NCI-H345 (cell line): ENCODE measurements around the gene SLC25A20.
A peak's percentile ranks its signal among the peaks of the same experiment; 100 is the strongest.
"Not testable (repeated sequence)": the region's sequence is repeated elsewhere in the genome, so short reads cannot be mapped to it uniquely, and the experiment has no call there.

Experiments used
- DNase-seq: peaks from one replicate; lab custom pipeline; 2025; lab: John Stamatoyannopoulos, UW

Gene SLC25A20

GRCh38 chr3:48898383-48899234, at the start of gene SLC25A20:
Gene SLC25A20, minus strand, starts transcription at chr3:48898882. Its CDS starts 88 bp downstream, at chr3:48898794.
- DNase-seq = peak; percentile 84

GRCh38 chr3:48945891-48946549, 47.3 kb upstream of the SLC25A20 start:
- no peak for DNase-seq

GRCh38 chr3:48945432-48945831, 46.8 kb upstream of the SLC25A20 start:
- no peak for DNase-seq

- DNase-seq = no peak
Observed at GRCh38 chr3:48938689-48939088, 40.0 kb upstream of the SLC25A20 start.

GRCh38 chr3:48938156-48938555, 39.5 kb upstream of the SLC25A20 start:
- DNase-seq = no peak

- no peak for DNase-seq
Observed at GRCh38 chr3:48935530-48935929, 36.8 kb upstream of the SLC25A20 start.

GRCh38 chr3:48934333-48934991, 35.8 kb upstream of the SLC25A20 start:
- no peak for DNase-seq

- DNase-seq = no peak
Observed at GRCh38 chr3:48931944-48932580, 33.4 kb upstream of the SLC25A20 start.

GRCh38 chr3:48930590-48930989, 31.9 kb upstream of the SLC25A20 start:
- DNase-seq = no peak

- no peak for DNase-seq
Observed at GRCh38 chr3:48929358-48930035, 30.8 kb upstream of the SLC25A20 start.

GRCh38 chr3:48928679-48929078, 30.0 kb upstream of the SLC25A20 start:
- DNase-seq = no peak

GRCh38 chr3:48927928-48928327, 29.2 kb upstream of the SLC25A20 start:
- DNase-seq = no peak

- no peak for DNase-seq
Observed at GRCh38 chr3:48926425-48927392, 28.0 kb upstream of the SLC25A20 start.

- no peak for DNase-seq
Observed at GRCh38 chr3:48919215-48920138, 20.8 kb upstream of the SLC25A20 start.

- peak; percentile 81 for DNase-seq
Observed at GRCh38 chr3:48918388-48919214, 19.9 kb upstream of the SLC25A20 start, which contains the start of gene ARIH2. Gene ARIH2, plus strand, starts transcription at chr3:48918842. Its CDS starts 8,717 bp downstream, at chr3:48927559.

GRCh38 chr3:48915296-48915695, 16.6 kb upstream of the SLC25A20 start:
- no peak for DNase-seq

GRCh38 chr3:48907026-48907425, 8.3 kb upstream of the SLC25A20 start:
- not testable (repeated sequence) for DNase-seq

GRCh38 chr3:48899273-48899672, 591 bp upstream of the SLC25A20 start:
- no peak for DNase-seq
